SU-DHL-6 (cell line): ENCODE data around the gene NOP56.

Source experiments
- H2AFZ ChIP-seq: fragments of 200-600 bp; sonication (generic); 2 replicates; pipeline ENCODE4 v1.6.1; 2014; ENCODE audit warnings: low read depth, mild to moderate bottlenecking, moderate library complexity, mixed read lengths, antibody characterized with exemption, low read length; ENCODE audit not compliant: severe bottlenecking
- H3F3A ChIP-seq: fragments of 200-600 bp; shearing (Covaris generic); 2 replicates; pipeline ENCODE4 v1.6.0; 2016; ENCODE audit warnings: antibody characterized with exemption, mild to moderate bottlenecking; ENCODE audit not compliant: insufficient read depth
- H3K27ac ChIP-seq: fragments of 200-600 bp; sonication (generic); 2 replicates; pipeline ENCODE4 v1.5.1; 2016; ENCODE audit warnings: low read depth, mild to moderate bottlenecking, low read length, moderate library complexity, mixed read lengths
- H3K27me3 ChIP-seq: fragments of 200-600 bp; sonication (generic), shearing (Covaris generic); 2 replicates; pipeline ENCODE4 v1.6.0; 2014; ENCODE audit warnings: mild to moderate bottlenecking, low read length
- H3K36me3 ChIP-seq: fragments of 200-600 bp; sonication (generic); 2 replicates; pipeline ENCODE4 v1.6.1; 2014; ENCODE audit warnings: mild to moderate bottlenecking, low read length, mixed read lengths
- H3K4me2 ChIP-seq: fragments of 300-600, 200-600 bp; shearing (Covaris generic), sonication (generic); 2 replicates; pipeline ENCODE4 v1.6.0; 2014; ENCODE audit warnings: low read length, low read depth, mild to moderate bottlenecking; ENCODE audit not compliant: poor library complexity, severe bottlenecking
- H3K4me3 ChIP-seq: fragments of 200-600 bp; sonication (generic); 2 replicates; pipeline ENCODE4 v1.5.1; 2014; ENCODE audit warnings: antibody characterized with exemption, low read length, mild to moderate bottlenecking, mixed read lengths; ENCODE audit not compliant: insufficient read depth, poor library complexity, severe bottlenecking
- H3K79me2 ChIP-seq: fragments of 200-600 bp; sonication (generic); 2 replicates; pipeline ENCODE4 v1.6.1; 2014; ENCODE audit warnings: mild to moderate bottlenecking, low read length, moderate library complexity; ENCODE audit not compliant: insufficient read depth
- H3K9ac ChIP-seq: fragments of 200-600 bp; sonication (generic); 2 replicates; pipeline ENCODE4 v1.7.0; 2014; ENCODE audit warnings: mild to moderate bottlenecking, low read length
- H3K9me2 ChIP-seq: fragments of 200-600 bp; sonication (generic); replicated peaks from 2 replicates; pipeline ENCODE4 v1.6.1; 2014; ENCODE audit warnings: low read length; ENCODE audit not compliant: insufficient read depth
- H3K9me3 ChIP-seq: fragments of 200-600 bp; sonication (generic); 2 replicates; pipeline ENCODE4 v1.6.1; 2014; ENCODE audit warnings: low read length, mixed read lengths; ENCODE audit not compliant: insufficient read depth
- H4K20me1 ChIP-seq: fragments of 200-600 bp; sonication (generic); 2 replicates; pipeline ENCODE4 v1.6.1; 2014; ENCODE audit warnings: low read depth, mild to moderate bottlenecking, antibody characterized with exemption, low read length, moderate library complexity, mixed read lengths
- CTCF ChIP-seq: fragments of 200-600 bp; sonication (generic); IDR thresholded peaks from one replicate; pipeline ENCODE4 v1.5.1; 2017; ENCODE audit warnings: antibody characterized with exemption, mild to moderate bottlenecking, low read length, moderate library complexity; ENCODE audit not compliant: insufficient read depth, poor library complexity, severe bottlenecking
- EZH2phosphoT487 ChIP-seq: fragments of 200-600 bp; sonication (generic), shearing (Covaris generic); conservative IDR thresholded peaks from 2 replicates; pipeline ENCODE4 v1.6.1; 2018; ENCODE audit warnings: mild to moderate bottlenecking, antibody characterized with exemption, low read length, moderate library complexity, mixed read lengths

Gene NOP56

GRCh38 chr20:2690718-2691117, 38.3 kb downstream of the NOP56 start:
- Histone ChIP-seq H3K27me3 (no peaks in the 10 kb centered on the region), H3K9ac (no peak overlapping the region), H3K4me2 (no peak overlapping the region), H3F3A (no peaks in the 10 kb centered on the region), H3K9me2 (no peaks in the 10 kb centered on the region), H3K9me3 (no peaks in the 10 kb centered on the region), H3K36me3 (no peaks in the 10 kb centered on the region), H3K27ac (no peak overlapping the region), H3K79me2 (no peaks in the 10 kb centered on the region), H3K4me3 (no peak overlapping the region), H4K20me1 (no peaks in the 10 kb centered on the region), H2AFZ (no peak overlapping the region)
- TF ChIP-seq EZH2phosphoT487 (no peak), CTCF (no peak)

GRCh38 chr20:2691127-2691526, 38.7 kb downstream of the NOP56 start:
- no peaks in the 10 kb centered on the region for H3K79me2 ChIP-seq
- H3K27ac ChIP-seq: no peak overlapping the region
- TF ChIP-seq CTCF (no peak), EZH2phosphoT487 (no peak)

DNA sequence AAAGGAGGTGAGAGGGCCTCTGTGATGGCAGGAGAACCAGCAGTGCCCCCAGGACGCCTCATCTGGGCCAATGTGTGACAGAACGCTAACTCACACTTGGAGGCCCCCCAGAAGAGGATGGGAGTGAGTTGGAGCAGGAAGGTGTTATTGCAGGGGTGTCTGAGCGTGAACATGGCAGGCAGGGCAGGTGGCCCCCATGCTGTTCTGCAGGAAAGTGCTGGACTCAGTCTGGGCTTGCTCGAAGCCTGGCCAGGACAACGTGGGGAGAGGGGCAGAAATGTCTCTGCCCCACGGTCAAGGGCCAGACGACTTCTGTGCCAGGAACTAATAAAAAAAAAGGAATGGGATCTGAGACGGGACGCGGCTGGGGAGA, 39.2 kb downstream of the NOP56 start:
- Histone ChIP-seq H3K79me2 (no peaks in the 10 kb centered on the region), H3K9me3 (no peaks in the 10 kb centered on the region), H3K36me3 (no peaks in the 10 kb centered on the region), H4K20me1 (no peaks in the 10 kb centered on the region), H3K9ac (no peak overlapping the region), H3K9me2 (no peaks in the 10 kb centered on the region), H2AFZ (no peak overlapping the region), H3K4me3 (no peak overlapping the region), H3K27me3 (no peaks in the 10 kb centered on the region), H3F3A (no peaks in the 10 kb centered on the region), H3K4me2 (no peak overlapping the region), H3K27ac (no peak overlapping the region)
- TF ChIP-seq CTCF (no peak), EZH2phosphoT487 (no peak)

More at GRCh38 chr20:2691127-2691526, 38.7 kb downstream of the NOP56 start:
- H4K20me1 ChIP-seq: no peaks in the 10 kb centered on the region
- no peaks in the 10 kb centered on the region for H3K27me3 ChIP-seq
- H3K4me2 ChIP-seq: no peak overlapping the region
- no peak overlapping the region for H2AFZ ChIP-seq
- no peaks in the 10 kb centered on the region for H3F3A ChIP-seq
- H3K9me3 ChIP-seq: no peaks in the 10 kb centered on the region
- no peak overlapping the region for H3K9ac ChIP-seq
- no peaks in the 10 kb centered on the region for H3K36me3 ChIP-seq
- no peaks in the 10 kb centered on the region for H3K9me2 ChIP-seq
- no peak overlapping the region for H3K4me3 ChIP-seq
